H1 (cell line): ENCODE data around the gene MAGI3. TPM values are rescaled to one million over a fixed set of nuclear protein-coding genes. Genes with fewer than 3 reads are reported as not detected.

Experiments used
- JUND ChIP-seq: IDR thresholded peaks from 2 replicates; pipeline ENCODE4 v1.6.1; 2011; ENCODE audit warnings: mild to moderate bottlenecking, improper control_type of control experiment, low read length
- TAF1 ChIP-seq: IDR thresholded peaks from 2 replicates; pipeline ENCODE4 v1.6.1; 2011; ENCODE audit warnings: mild to moderate bottlenecking, low read depth, low read length
- TAF7 ChIP-seq: optimal IDR thresholded peaks from 2 replicates; pipeline ENCODE3; 2011; ENCODE audit warnings: low read depth, mild to moderate bottlenecking, inconsistent platforms, low read length, moderate library complexity, borderline replicate concordance
- polyA plus RNA-seq, 7 experiments: library from polyadenylated mRNA; depleted of rRNA in 3 of 7; stranded (reverse) in 5 of 7; unstranded in 2 of 7; fragments of >200 nt in 5 of 7; fragments of 200-250 nt in 2 of 7; gene quantifications; 1 replicate in 5 of 7; 2 replicates in 1 of 7; 4 replicates in 1 of 7; pipeline versions ENCODE4 v1.2.1 to v1.2.3, GENCODE V29; 2011 to 2013; ENCODE audit warnings: missing spikeins in 2 of 7, mixed read lengths in 2 of 7
- total RNA-seq: library from RNA; stranded (reverse); fragmentation: NEBNext Ultra II Directional; extraction: Animal tissue kit (Norgen Biotek cat#: 25700); gene quantifications from 2 replicates; pipeline ENCODE4 v1.2.1, GENCODE V29; 2021
- TF ChIP-seq, protein P1 (sequence below): IDR thresholded peaks from 2 replicates; pipeline ENCODE4 v1.6.1; 2011; ENCODE audit warnings: low read depth, mild to moderate bottlenecking, low read length; ENCODE audit not compliant: insufficient read depth
- TF ChIP-seq, protein P2 (sequence below): IDR thresholded peaks from 2 replicates; pipeline ENCODE4 v1.6.1; 2012; ENCODE audit warnings: low read length, inconsistent platforms

MAGI3 gene
- total and polyA plus RNA-seq, 2 of the 8 experiments (the other 6 are each of a cell fraction or from before 2014, with no cell fraction given), result 2.3 to 7.8 TPM

DNA sequence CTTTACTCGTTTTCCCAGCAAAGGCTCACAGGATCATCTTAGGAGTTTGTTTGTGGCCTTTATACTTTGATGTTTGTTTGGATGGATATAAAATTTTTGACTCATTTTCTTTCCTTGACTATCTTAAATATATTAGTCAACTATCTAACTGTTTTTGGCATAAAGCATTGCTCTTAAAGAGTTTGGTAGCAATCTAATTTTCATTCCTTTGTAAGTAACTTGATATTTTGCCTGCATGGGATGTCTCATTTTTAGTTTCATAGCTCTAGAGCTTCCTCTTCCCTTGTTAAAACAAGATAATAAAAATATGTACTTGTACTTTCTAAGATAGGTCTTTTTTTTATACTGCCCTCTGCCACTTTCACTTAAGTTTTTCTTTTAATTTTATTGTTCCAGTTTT lies 161.9 kb downstream of the MAGI3 start (continued):
- TF ChIP-seq, protein P1, sequence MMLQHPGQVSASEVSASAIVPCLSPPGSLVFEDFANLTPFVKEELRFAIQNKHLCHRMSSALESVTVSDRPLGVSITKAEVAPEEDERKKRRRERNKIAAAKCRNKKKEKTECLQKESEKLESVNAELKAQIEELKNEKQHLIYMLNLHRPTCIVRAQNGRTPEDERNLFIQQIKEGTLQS, result no peak
- TF ChIP-seq, protein P2, sequence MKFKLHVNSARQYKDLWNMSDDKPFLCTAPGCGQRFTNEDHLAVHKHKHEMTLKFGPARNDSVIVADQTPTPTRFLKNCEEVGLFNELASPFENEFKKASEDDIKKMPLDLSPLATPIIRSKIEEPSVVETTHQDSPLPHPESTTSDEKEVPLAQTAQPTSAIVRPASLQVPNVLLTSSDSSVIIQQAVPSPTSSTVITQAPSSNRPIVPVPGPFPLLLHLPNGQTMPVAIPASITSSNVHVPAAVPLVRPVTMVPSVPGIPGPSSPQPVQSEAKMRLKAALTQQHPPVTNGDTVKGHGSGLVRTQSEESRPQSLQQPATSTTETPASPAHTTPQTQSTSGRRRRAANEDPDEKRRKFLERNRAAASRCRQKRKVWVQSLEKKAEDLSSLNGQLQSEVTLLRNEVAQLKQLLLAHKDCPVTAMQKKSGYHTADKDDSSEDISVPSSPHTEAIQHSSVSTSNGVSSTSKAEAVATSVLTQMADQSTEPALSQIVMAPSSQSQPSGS, result no peak
- no peak for TF ChIP-seq TAF1
- no peak for TF ChIP-seq JUND
- TF ChIP-seq TAF7, result no peak
